ENCODE data around the gene WRAP73. TPM values are rescaled to one million over a fixed set of nuclear protein-coding genes. Genes with fewer than 3 reads are reported as not detected.

Gene WRAP73
- total RNA-seq, 1 experiment from 2014 or later, result 51.4 TPM

- intact Hi-C loops (cut with micrococcal nuclease), result no loop called here
These were observed 29.2 kb upstream of the WRAP73 start for GRCh38 chr1:3679098-3679555.

GRCh38 chr1:3678361-3679097 is 28.6 kb upstream of the WRAP73 start:
- Histone ChIP-seq H3K4me1 (ENCODE audit: control insufficient read depth in 1 of 2, insufficient read depth in 2 of 2, low read length in 2 of 2) (peaks cover 22 to 40% of the 10 kb centered on the region in 2 experiments), H3K79me2 (ENCODE audit: insufficient read depth, low read length) (peaks cover 22% of the 10 kb centered on the region), H3K9ac (ENCODE audit: low read length) (no peak overlapping the region), H3K9me2 (ENCODE audit: insufficient read depth) (no peaks in the 10 kb centered on the region), H3K9me3 (ENCODE audit: control insufficient read depth in 1 of 2, insufficient read depth in 1 of 2, low read depth in 1 of 2, low read length in 2 of 2) (no peaks in the 10 kb centered on the region), H3K4me3 (replicated peaks in 1 of 2; ENCODE audit: low read depth in 1 of 2, low read length in 2 of 2) (no peak overlapping the region), H4K20me1 (ENCODE audit: insufficient read depth) (no peaks in the 10 kb centered on the region; the same call in 1 of the 2 replicates), H2AFZ (ENCODE audit: low read depth, low read length, poor library complexity, severe bottlenecking) (no peak overlapping the region), H3K27ac (ENCODE audit: low read depth, low read length) (no peak overlapping the region), H3K36me3 (ENCODE audit: control insufficient read depth in 1 of 2, insufficient read depth in 2 of 2, low read length in 2 of 2) (no peaks in the 10 kb centered on the region), H3K27me3 (ENCODE audit: insufficient read depth, low read length) (no peaks in the 10 kb centered on the region), H3K4me2 (ENCODE audit: low read length) (no peak overlapping the region)
- POLR2A ChIA-PET, result no interaction called here
- no TSS peak for BruUV-seq (replicated peaks)
- DNase-seq (ENCODE audit: low read depth, low spot score) (no peak), ATAC-seq (no peak)
- CTCF ChIA-PET, result no interaction called here
- RAD21 ChIA-PET (ENCODE audit: low non-redundant PET in 1 of 2, low total read pairs in 2 of 2, uncharacterized antibody in 2 of 2, unreplicated experiment in 2 of 2), result no interaction called here
- intact Hi-C loops (cut with micrococcal nuclease), result no loop called here
- TF ChIP-seq FOSL1 (IDR thresholded peaks at IDR 0.05; ENCODE audit: low read depth), result no peak

More at GRCh38 chr1:3679098-3679555, 29.2 kb upstream of the WRAP73 start:
- RAD21 ChIA-PET (ENCODE audit: low non-redundant PET in 1 of 2, low total read pairs in 2 of 2, uncharacterized antibody in 2 of 2, unreplicated experiment in 2 of 2), result no interaction called here
- TF ChIP-seq CEBPB (IDR thresholded peaks at IDR 0.05; ENCODE audit: low read depth) (no peak), CBX3 (IDR thresholded peaks at IDR 0.05; ENCODE audit: low read depth) (no peak), EZH2 (IDR thresholded peaks at IDR 0.05) (no peak), ATF3 (IDR thresholded peaks at IDR 0.05) (no peak), FOSL1 (IDR thresholded peaks at IDR 0.05; ENCODE audit: low read depth) (no peak), JUND (IDR thresholded peaks at IDR 0.05) (no peak)
- H3K79me2 ChIP-seq (ENCODE audit: insufficient read depth, low read length), result peaks cover 18% of the 10 kb centered on the region
- no peak overlapping the region for H3K27ac ChIP-seq (ENCODE audit: low read depth, low read length)
- H3K9ac ChIP-seq (ENCODE audit: low read length), result no peak overlapping the region
- POLR2A ChIA-PET, result no interaction called here
- no peak overlapping the region for H2AFZ ChIP-seq (ENCODE audit: low read depth, low read length, poor library complexity, severe bottlenecking)
- CTCF ChIA-PET, result no interaction called here
- H3K4me1 ChIP-seq (ENCODE audit: control insufficient read depth in 1 of 2, insufficient read depth in 2 of 2, low read length in 2 of 2), result peaks cover 17 to 34% of the 10 kb centered on the region in 2 experiments
- ATAC-seq, result no peak
- no peaks in the 10 kb centered on the region for H3K27me3 ChIP-seq (ENCODE audit: insufficient read depth, low read length)
- no peaks in the 10 kb centered on the region for H3K9me2 ChIP-seq (ENCODE audit: insufficient read depth)
- H4K20me1 ChIP-seq (ENCODE audit: insufficient read depth), result no peaks in the 10 kb centered on the region; the same call in 1 of the 2 replicates
- no peak overlapping the region for H3K4me2 ChIP-seq (ENCODE audit: low read length)
- no TSS peak for BruUV-seq (replicated peaks)
- H3K9me3 ChIP-seq (ENCODE audit: control insufficient read depth in 1 of 2, insufficient read depth in 1 of 2, low read depth in 1 of 2, low read length in 2 of 2), result no peaks in the 10 kb centered on the region
- DNase-seq (ENCODE audit: low read depth, low spot score), result no peak
- H3K36me3 ChIP-seq (ENCODE audit: control insufficient read depth in 1 of 2, insufficient read depth in 2 of 2, low read length in 2 of 2), result no peaks in the 10 kb centered on the region
- no peak overlapping the region for H3K4me3 ChIP-seq (replicated peaks in 1 of 2; ENCODE audit: low read depth in 1 of 2, low read length in 2 of 2)
